Upper lobe of left lung (tissue), 6 donors: Measurements from ENCODE around the gene GRB7. TPM values are rescaled to one million over a fixed set of nuclear protein-coding genes. Genes with fewer than 3 reads are reported as not detected.

ENCODE experiments used
- ATAC-seq, 2 donors: fragments of 200-7000 bp; cut with Tn5 transposase; one replicate each; pipeline ENCODE4 v1.9.1; 2022; ENCODE audit warnings: mild to moderate bottlenecking in 2 of 2, moderate library complexity in 2 of 2; ENCODE audit not compliant: low FRiP score in 2 of 2
- DNase-seq, 2 donors: peaks; one replicate each; pipeline ENCODE4 v3.0.0-alpha.2; 2019 to 2020
- H3K27ac ChIP-seq, 4 donors: fragments of 200-600 bp; sonication (generic); one replicate each; pipeline ENCODE4 v1.5.1; 2016 to 2019
- H3K27me3 ChIP-seq, 4 donors: fragments of 200-600 bp; sonication (generic); one replicate each; pipeline ENCODE4 v1.5.1; 2017 to 2019
- H3K36me3 ChIP-seq, 4 donors: fragments of 200-600 bp; sonication (generic); one replicate each; pipeline ENCODE4 v1.5.1; 2016 to 2019
- H3K4me1 ChIP-seq, 4 donors: fragments of 200-600 bp; sonication (generic); one replicate each; pipeline ENCODE4 v1.5.1; 2018 to 2019
- H3K4me3 ChIP-seq, 4 donors: fragments of 200-600 bp; sonication (generic); one replicate each; pipeline ENCODE4 v1.5.1; 2017 to 2019; ENCODE audit warnings: mild to moderate bottlenecking in 2 of 4, moderate library complexity in 1 of 4
- H3K9me3 ChIP-seq, 4 donors: fragments of 200-600 bp; sonication (generic); one replicate each; pipeline ENCODE4 v1.5.1; 2018 to 2019
- CTCF ChIP-seq, 6 experiments: fragments of 450-650 bp in 4 of 6; fragments of 200-600 bp in 2 of 6; sonication (generic) in 2 of 6; IDR thresholded peaks; one replicate each; pipeline ENCODE4 v1.5.1; 2016 to 2019; ENCODE audit warnings: antibody characterized with exemption in 6 of 6
- EP300 ChIP-seq, 4 donors: sonication (generic); formaldehyde crosslinking; IDR thresholded peaks; one replicate each; pipeline ENCODE4 v1.5.1; 2017; ENCODE audit warnings: antibody characterized with exemption in 4 of 4, control low read depth in 2 of 4
- POLR2A ChIP-seq, 4 donors: fragments of 450-650 bp; IDR thresholded peaks; one replicate each; pipeline ENCODE4 v1.5.1; 2016 to 2017; ENCODE audit warnings: antibody characterized with exemption in 4 of 4, mild to moderate bottlenecking in 2 of 4
- POLR2AphosphoS5 ChIP-seq, 2 donors: sonication (generic); formaldehyde crosslinking; IDR thresholded peaks; one replicate each; pipeline ENCODE4 v1.5.1; 2017; ENCODE audit warnings: antibody characterized with exemption in 2 of 2
- WGBS, 2 donors: methylation state at CpG; one replicate each; pipeline ENCODE4 v1.1.5; 2017 to 2018; 5-methylcytosine and 5-hydroxymethylcytosine counted together
- total RNA-seq, 6 donors: library from RNA; depleted of rRNA in 4 of 6; stranded (reverse); fragments of >200 nt in 4 of 6; gene quantifications; one replicate each; pipeline versions ENCODE4 v1.1.0 to v1.2.1, GENCODE V29; 2016 to 2021
- donor health status: DM: no; HTN: no; CAD: no; lungs with moderate emphysema.
- donor health status: DM: no; HTN: yes; CAD: no; lungs with severe emphysema.

Gene GRB7
- total RNA-seq, 6 donors from 2014 or later = 19.9 to 82.8 (median 31.1) TPM

GRCh38 chr17:39714234-39714633 is 23.5 kb upstream of the GRB7 start:
- no peak for TF ChIP-seq POLR2A (IDR thresholded peaks at IDR 0.05)
- TF ChIP-seq CTCF (IDR thresholded peaks at IDR 0.05) = no peak
- TF ChIP-seq EP300 (IDR thresholded peaks at IDR 0.05) = no peak
- no peak for TF ChIP-seq POLR2AphosphoS5 (IDR thresholded peaks at IDR 0.05)
- Histone ChIP-seq H3K4me3 (no peak overlapping the region), H3K9me3 (no peaks in the 10 kb centered on the region), H3K36me3 (peaks cover 3 to 91% (median 54%) of the 10 kb centered on the region in 4 donors), H3K27ac (no peak overlapping the region), H3K27me3 (no peaks in the 10 kb centered on the region), H3K4me1 (peaks cover 0 to 5% (median 2%) of the 10 kb centered on the region in 4 donors)
- no peak for ATAC-seq
- 96 to 98% methylated on average over 4 of the region's 4 CpGs for whole genome bisulfite sequencing, 2 donors
- no peak for DNase-seq

- Histone ChIP-seq H3K9me3 (no peaks in the 10 kb centered on the region), H3K27ac (peak overlapping the region in 3 of 4 donors; percentile 23 to 70 (median 56)), H3K4me3 (no peak overlapping the region), H3K4me1 (peaks cover 0 to 5% (median 2%) of the 10 kb centered on the region in 4 donors), H3K27me3 (no peaks in the 10 kb centered on the region), H3K36me3 (peaks cover 3 to 90% (median 47%) of the 10 kb centered on the region in 4 donors)
- TF ChIP-seq CTCF (IDR thresholded peaks at IDR 0.05) (no peak), EP300 (IDR thresholded peaks at IDR 0.05) (no peak), POLR2A (IDR thresholded peaks at IDR 0.05) (no peak), POLR2AphosphoS5 (IDR thresholded peaks at IDR 0.05) (no peak)
- DNase-seq (no peak), ATAC-seq (no peak)
- 93 to 97% methylated on average over 16 to 18 of the region's 18 CpGs for WGBS, 2 donors
These were observed 22.2 kb upstream of the GRB7 start for GRCh38 chr17:39715375-39716072.

DNA sequence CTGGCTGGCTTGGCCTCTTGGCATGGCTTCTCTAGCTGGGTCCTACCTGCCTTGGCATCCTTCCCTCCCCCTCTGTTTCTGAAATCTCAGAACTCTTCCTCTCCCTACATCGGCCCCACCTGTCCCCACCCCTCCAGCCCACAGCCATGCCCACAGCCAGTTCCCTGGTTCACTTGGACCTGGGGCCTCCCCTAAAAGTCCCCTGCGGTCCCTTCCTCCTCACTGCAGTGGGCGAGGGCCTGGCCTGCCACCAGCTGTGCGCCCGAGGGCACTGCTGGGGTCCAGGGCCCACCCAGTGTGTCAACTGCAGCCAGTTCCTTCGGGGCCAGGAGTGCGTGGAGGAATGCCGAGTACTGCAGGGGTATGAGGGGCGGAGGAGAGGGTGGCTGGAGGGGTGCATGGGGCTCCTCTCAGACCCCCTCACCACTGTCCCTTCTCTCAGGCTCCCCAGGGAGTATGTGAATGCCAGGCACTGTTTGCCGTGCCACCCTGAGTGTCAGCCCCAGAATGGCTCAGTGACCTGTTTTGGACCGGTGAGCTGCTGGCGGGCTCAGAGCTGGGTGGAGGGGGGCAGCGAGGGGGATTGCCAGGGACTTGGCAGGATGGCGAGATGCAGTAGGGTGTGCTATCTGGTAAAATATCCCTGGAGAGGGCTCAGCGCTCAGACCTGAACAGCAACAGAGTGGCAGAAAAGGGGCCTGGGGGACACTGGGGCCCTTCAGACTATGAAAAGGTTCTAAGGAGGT is 21.5 kb upstream of the GRB7 start:
- Histone ChIP-seq H3K4me1 (peaks cover 0 to 5% (median 2%) of the 10 kb centered on the region in 4 donors), H3K9me3 (no peaks in the 10 kb centered on the region), H3K36me3 (peaks cover 3 to 87% (median 43%) of the 10 kb centered on the region in 4 donors), H3K27ac (peak overlapping the region; percentile 23 to 70 (median 63)), H3K4me3 (no peak overlapping the region), H3K27me3 (no peaks in the 10 kb centered on the region)
- TF ChIP-seq EP300 (IDR thresholded peaks at IDR 0.05) = no peak
- no peak for TF ChIP-seq POLR2AphosphoS5 (IDR thresholded peaks at IDR 0.05)
- no peak for TF ChIP-seq POLR2A (IDR thresholded peaks at IDR 0.05)
- no peak for TF ChIP-seq CTCF (IDR thresholded peaks at IDR 0.05)
- no peak for ATAC-seq
- 92 to 93% methylated on average over 8 to 12 of the region's 15 CpGs for WGBS, 2 donors
- DNase-seq = no peak

DNA sequence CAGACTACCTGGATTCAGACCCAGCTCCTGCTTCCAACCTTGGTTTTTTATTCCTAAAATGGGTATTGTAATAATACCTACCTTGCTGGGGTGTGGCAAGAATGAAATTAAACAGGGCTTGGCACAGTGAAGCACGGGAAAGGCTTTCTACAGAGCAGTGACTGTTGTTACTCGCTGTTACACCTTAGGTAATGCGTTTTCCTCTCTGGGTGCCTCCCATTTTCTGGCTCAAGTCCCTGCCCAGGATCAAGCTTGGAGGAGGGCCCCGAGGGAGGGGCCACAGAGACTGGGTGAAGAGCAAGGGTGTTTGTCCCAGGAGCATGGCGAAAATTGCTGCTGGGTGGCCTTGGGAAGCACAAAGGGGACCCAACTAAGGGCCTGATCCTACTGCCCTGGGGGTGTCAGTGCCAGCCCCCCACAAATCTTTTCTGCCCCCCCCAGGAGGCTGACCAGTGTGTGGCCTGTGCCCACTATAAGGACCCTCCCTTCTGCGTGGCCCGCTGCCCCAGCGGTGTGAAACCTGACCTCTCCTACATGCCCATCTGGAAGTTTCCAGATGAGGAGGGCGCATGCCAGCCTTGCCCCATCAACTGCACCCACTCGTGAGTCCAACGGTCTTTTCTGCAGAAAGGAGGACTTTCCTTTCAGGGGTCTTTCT is 20.7 kb upstream of the GRB7 start:
- WGBS, 2 donors = 80 to 82% methylated on average over 7 to 11 of the region's 11 CpGs
- peaks cover 0 to 87% (median 36%) of the 10 kb centered on the region in 4 donors for H3K36me3 ChIP-seq
- peak in 1 of 2 donors; percentile 65 for ATAC-seq

More for the DNA sequence above, 20.7 kb upstream of the GRB7 start:
- Histone ChIP-seq H3K4me1 (peaks cover 0 to 5% (median 2%) of the 10 kb centered on the region in 4 donors), H3K9me3 (no peaks in the 10 kb centered on the region), H3K4me3 (no peak overlapping the region), H3K27ac (peak overlapping the region; percentile 23 to 70 (median 63)), H3K27me3 (no peaks in the 10 kb centered on the region)
- TF ChIP-seq POLR2AphosphoS5 (IDR thresholded peaks at IDR 0.05) = no peak
- no peak for TF ChIP-seq CTCF (IDR thresholded peaks at IDR 0.05)
- TF ChIP-seq EP300 (IDR thresholded peaks at IDR 0.05) = no peak
- no peak for TF ChIP-seq POLR2A (IDR thresholded peaks at IDR 0.05)
- DNase-seq = peak in 1 of 2 donors; percentile 60
